T-helper 1 cell treated with Interleukin-12 subunit alpha and Interleukin-12 subunit beta and Interleukin-4 antibody, amounts not matched to agents 30 μg/mL and 1 μg/mL, for 36 hours (primary cell): ENCODE measurements around the gene ZNF608.

Experiments used
- H3K27ac Mint-ChIP-seq: one replicate; pipeline ENCODE4 v1.8.0; 2021; ENCODE audit warnings: mild to moderate bottlenecking, mixed read lengths
- H3K27me3 Mint-ChIP-seq: one replicate; pipeline ENCODE4 v1.8.0; 2021; ENCODE audit warnings: low read depth, mixed read lengths
- H3K36me3 Mint-ChIP-seq: one replicate; pipeline ENCODE4 v1.8.0; 2021; ENCODE audit warnings: low read depth, mixed read lengths
- H3K4me1 Mint-ChIP-seq: one replicate; pipeline ENCODE4 v1.8.0; 2021; ENCODE audit warnings: low read depth, mixed read lengths
- H3K4me3 Mint-ChIP-seq: one replicate; pipeline ENCODE4 v1.8.0; 2021; ENCODE audit warnings: mild to moderate bottlenecking, moderate library complexity, mixed read lengths
- H3K9me3 Mint-ChIP-seq: one replicate; pipeline ENCODE4 v1.8.0; 2021; ENCODE audit warnings: mixed read lengths

Gene ZNF608

DNA sequence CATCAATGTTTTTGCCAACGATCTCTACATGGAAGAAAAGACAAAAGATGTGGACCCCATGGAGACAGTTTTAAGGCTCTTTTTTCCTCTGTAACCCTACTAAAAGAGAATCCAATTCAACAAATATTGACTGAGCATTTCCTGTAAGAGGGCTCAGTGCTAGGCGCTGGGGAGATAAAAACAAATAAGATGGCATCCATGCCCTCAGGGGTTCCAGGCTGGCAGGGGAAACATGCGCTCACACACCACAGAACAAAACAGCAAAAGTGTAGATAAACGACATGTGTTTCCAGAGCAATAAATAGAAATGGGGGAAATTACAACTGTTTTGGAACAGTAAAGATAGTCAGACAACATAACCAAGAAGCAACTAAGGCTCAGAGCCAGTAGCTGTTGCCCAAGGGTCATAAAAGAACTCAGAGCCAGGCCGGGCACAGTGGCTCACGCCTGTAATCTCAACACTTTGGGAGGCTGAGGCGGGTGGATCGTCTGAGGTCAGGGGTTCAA, 25.2 kb downstream of the ZNF608 start:
- Mint-ChIP-seq H3K27me3 (no peaks in the 10 kb centered on the region), H3K9me3 (no peaks in the 10 kb centered on the region), H3K4me3 (no peak overlapping the region), H3K4me1 (no peaks in the 10 kb centered on the region), H3K27ac (no peak overlapping the region), H3K36me3 (no peaks in the 10 kb centered on the region)

DNA sequence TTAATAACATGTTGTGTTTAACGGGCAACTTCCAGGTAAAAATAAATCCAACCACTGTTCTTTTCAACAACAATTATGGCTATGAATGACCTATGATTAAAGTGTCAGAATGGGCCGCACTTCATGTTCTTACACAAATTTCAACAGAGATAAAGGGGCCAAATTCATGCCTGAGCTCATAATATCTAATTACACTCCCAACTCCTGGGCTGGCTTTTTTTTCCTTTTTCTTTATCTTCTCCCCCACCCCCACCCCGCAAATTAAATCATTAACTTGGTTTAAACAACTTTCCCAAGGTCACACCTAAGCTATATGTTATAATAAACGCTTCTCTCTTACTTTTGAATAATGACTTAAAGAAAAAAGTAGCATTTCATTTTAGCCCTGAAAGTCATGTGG, 25.8 kb downstream of the ZNF608 start:
- Mint-ChIP-seq H3K4me1 (no peaks in the 10 kb centered on the region), H3K9me3 (no peaks in the 10 kb centered on the region), H3K27me3 (no peaks in the 10 kb centered on the region), H3K4me3 (no peak overlapping the region), H3K36me3 (no peaks in the 10 kb centered on the region), H3K27ac (no peak overlapping the region)

DNA sequence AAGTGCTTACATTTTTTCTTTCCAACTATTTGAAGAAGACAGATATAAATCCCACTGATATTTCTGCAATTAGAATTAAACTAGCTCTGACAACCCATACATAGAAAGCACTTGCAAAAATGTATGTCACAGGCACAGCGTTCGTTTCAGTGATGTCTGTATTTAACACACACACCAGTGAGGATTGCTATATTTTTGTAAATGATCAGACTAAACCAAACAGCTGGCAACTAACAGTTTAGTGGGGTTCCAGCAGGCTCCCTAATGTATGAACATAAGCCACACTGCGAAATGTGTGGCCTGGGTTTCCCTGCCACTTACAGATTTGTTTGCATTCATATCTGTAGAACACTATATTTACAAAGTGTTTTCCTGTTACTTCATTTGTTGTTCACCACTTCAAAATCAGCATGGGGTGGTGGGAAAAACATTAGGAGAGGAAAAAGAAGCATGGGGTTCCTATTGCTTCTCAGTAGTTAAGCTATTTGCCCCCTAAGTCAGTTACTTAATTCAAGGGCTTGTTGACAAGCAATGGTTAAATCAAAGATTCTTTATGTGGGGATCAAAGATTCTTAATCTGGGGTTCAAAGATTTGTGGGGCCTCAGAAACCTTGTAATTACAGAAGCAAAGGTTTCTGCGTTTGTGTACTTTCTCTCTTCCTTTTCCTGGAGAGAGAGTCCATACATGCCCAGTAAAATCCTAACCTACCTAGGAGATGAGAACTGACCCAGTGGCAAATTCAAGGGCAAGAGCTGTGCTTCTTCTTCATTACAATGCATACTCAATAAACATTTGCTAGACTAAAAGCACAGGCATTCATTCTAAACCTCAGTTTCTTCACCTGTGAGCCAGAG, 27.1 kb downstream of the ZNF608 start:
- H3K36me3 Mint-ChIP-seq = no peaks in the 10 kb centered on the region
- H3K4me3 Mint-ChIP-seq = no peak overlapping the region
- H3K27me3 Mint-ChIP-seq = no peaks in the 10 kb centered on the region
- no peaks in the 10 kb centered on the region for H3K9me3 Mint-ChIP-seq
- no peaks in the 10 kb centered on the region for H3K4me1 Mint-ChIP-seq
- no peak overlapping the region for H3K27ac Mint-ChIP-seq

DNA sequence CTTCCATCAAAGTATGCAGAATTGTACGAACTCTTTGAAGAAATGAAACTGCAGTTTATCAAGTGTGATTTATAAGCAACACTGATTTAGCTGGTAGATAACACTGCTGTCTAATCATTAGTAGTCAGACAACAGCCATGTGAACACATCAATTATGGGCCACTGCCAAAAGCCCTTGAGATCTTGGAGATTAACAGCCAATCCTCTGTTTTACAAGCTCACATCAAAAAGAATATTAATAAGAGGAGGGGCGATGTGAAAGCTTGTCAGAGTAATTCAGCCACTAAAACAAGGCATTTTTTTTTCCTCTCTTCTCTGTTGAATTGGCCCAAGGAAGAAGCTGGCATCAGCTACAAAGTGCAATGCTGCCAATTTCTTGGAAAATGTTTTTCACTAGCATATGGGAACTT, 28.1 kb downstream of the ZNF608 start:
- Mint-ChIP-seq H3K9me3 (no peaks in the 10 kb centered on the region), H3K27ac (no peak overlapping the region), H3K4me1 (no peaks in the 10 kb centered on the region), H3K27me3 (no peaks in the 10 kb centered on the region), H3K36me3 (no peaks in the 10 kb centered on the region), H3K4me3 (no peak overlapping the region)

DNA sequence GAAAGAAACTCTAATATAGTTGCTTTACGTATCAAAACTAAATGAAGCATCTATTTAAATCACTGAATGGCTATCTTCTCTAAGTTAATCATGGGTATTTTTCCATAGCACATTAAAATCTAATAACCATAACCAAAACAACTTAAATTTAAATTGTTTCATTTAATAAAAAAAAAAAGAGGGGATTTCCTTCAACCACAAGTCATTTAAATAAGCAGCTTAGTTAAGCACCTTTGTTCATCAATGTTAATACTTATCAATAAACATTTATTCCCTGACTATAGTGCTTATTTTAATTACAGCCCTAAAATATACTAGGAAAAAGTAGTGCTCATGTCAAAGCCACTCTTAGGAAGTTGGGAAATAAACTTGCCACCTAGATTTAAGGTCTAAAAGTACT, 30.3 kb downstream of the ZNF608 start:
- H3K4me1 Mint-ChIP-seq = no peaks in the 10 kb centered on the region
- no peaks in the 10 kb centered on the region for H3K9me3 Mint-ChIP-seq
- H3K4me3 Mint-ChIP-seq = no peak overlapping the region
- H3K36me3 Mint-ChIP-seq = no peaks in the 10 kb centered on the region
- no peak overlapping the region for H3K27ac Mint-ChIP-seq
- no peaks in the 10 kb centered on the region for H3K27me3 Mint-ChIP-seq

DNA sequence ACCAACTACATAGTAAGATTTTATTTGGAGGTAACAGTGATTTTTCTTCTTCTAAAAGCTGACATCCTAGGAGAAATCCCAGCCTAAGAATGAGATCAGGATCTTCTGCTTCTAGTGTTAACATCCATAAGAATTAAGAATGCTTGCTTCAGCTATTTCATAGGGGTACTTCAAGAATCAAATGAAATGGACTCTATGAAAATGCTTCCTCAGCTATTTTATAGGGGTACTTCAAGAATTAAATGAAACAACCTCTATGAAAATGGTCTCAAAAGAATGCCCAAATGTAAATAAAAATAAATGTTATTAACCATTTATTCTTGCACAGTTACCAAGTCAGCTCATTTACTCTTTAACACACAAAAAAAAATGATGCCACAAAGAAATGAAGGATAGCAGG, 31.5 kb downstream of the ZNF608 start:
- Mint-ChIP-seq H3K27ac (no peak overlapping the region), H3K9me3 (no peaks in the 10 kb centered on the region), H3K27me3 (no peaks in the 10 kb centered on the region), H3K36me3 (no peaks in the 10 kb centered on the region), H3K4me1 (no peaks in the 10 kb centered on the region), H3K4me3 (no peak overlapping the region)

DNA sequence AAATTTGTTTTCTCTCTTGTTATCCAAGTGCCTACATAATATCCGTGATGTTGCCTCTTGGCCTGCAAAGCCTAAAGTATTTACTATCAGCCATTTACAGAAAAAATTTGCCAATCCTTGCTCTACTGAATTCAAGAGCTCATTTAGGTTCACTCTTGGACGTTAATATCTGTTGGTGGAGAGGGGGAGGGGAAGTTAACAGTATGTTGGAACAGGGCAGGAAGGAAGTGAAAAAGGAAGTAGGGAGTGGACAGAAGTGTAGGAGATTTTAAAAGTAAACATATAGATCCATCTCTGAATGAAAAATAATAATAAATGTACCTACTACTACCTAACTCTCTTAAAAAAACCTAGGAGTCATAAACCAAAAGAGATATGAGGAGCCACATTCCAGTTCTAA, 32.8 kb downstream of the ZNF608 start:
- no peaks in the 10 kb centered on the region for H3K36me3 Mint-ChIP-seq
- H3K4me1 Mint-ChIP-seq = no peaks in the 10 kb centered on the region
- no peaks in the 10 kb centered on the region for H3K9me3 Mint-ChIP-seq
- no peak overlapping the region for H3K27ac Mint-ChIP-seq
- H3K27me3 Mint-ChIP-seq = no peaks in the 10 kb centered on the region
- no peak overlapping the region for H3K4me3 Mint-ChIP-seq

DNA sequence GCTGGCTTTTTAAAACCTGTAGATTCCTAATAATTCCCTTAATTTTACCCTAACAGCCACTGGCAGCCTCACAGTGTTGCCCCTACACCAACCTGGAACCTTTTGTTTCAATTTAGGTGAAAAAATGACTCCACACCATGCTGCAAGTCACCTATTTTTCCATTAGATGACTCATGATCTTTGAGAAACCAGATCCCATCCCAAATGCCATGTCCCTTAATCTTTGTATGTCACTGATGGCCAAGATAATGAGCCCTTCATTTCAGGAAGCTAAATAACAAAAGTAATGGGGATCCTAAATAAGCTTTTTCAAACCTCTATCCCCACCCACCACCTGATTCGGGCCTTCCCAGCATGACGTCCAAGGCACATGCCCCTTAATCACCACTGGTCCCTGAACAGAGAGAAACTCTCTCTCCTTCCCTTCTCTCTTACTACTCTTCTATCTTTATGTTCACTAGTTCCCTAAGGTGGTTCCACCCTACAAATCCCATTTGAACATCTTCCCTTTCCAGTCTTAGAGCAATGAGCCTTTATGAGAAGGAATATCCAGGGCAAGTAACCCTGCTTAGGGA, 33.6 kb downstream of the ZNF608 start:
- H3K9me3 Mint-ChIP-seq = no peaks in the 10 kb centered on the region
- no peak overlapping the region for H3K27ac Mint-ChIP-seq
- no peaks in the 10 kb centered on the region for H3K36me3 Mint-ChIP-seq
- no peak overlapping the region for H3K4me3 Mint-ChIP-seq
- no peaks in the 10 kb centered on the region for H3K4me1 Mint-ChIP-seq
- no peaks in the 10 kb centered on the region for H3K27me3 Mint-ChIP-seq

DNA sequence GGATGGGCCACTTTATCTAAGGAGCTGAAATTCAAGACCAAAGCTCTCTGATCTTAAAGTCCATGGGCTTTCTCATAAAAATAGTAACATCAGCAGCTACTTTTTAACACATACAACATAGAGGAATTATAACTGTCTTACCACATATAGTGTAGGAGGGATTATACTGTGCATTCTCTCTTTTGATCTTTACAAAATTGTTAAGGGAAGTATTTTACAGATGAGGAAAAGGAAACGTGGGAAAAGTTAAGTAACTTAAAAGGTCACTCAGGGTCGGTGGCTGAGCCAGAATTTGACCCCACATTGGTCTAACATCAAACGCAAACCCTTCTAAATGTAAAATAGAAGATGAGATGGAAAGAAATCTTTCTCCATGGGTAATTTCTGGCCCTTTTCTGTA, 38.4 kb downstream of the ZNF608 start:
- no peaks in the 10 kb centered on the region for H3K36me3 Mint-ChIP-seq
- H3K27me3 Mint-ChIP-seq = no peaks in the 10 kb centered on the region
- H3K27ac Mint-ChIP-seq = no peak overlapping the region
- no peaks in the 10 kb centered on the region for H3K9me3 Mint-ChIP-seq
- no peak overlapping the region for H3K4me3 Mint-ChIP-seq
- no peaks in the 10 kb centered on the region for H3K4me1 Mint-ChIP-seq

DNA sequence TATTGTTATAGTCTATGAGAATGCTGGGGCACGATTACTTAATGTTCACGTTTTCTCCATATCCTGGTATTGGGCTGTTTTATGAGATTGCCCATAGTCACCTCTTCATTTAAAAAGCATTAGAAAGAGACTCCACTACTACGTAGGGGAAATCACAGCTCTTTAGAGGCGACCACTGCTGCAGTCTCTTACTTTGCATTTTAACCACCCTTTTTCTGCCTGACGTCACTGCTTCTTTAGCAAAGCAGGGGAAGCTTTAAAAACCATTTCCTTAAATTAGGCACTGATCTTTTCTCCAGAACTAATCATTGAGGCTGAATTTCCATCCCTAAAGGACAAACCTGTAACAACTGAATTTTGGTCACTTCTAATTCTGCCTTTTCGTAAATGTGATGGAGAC, 38.9 kb downstream of the ZNF608 start:
- Mint-ChIP-seq H3K27me3 (no peaks in the 10 kb centered on the region), H3K36me3 (no peaks in the 10 kb centered on the region), H3K4me1 (no peaks in the 10 kb centered on the region), H3K4me3 (no peak overlapping the region), H3K9me3 (no peaks in the 10 kb centered on the region), H3K27ac (no peak overlapping the region)

DNA sequence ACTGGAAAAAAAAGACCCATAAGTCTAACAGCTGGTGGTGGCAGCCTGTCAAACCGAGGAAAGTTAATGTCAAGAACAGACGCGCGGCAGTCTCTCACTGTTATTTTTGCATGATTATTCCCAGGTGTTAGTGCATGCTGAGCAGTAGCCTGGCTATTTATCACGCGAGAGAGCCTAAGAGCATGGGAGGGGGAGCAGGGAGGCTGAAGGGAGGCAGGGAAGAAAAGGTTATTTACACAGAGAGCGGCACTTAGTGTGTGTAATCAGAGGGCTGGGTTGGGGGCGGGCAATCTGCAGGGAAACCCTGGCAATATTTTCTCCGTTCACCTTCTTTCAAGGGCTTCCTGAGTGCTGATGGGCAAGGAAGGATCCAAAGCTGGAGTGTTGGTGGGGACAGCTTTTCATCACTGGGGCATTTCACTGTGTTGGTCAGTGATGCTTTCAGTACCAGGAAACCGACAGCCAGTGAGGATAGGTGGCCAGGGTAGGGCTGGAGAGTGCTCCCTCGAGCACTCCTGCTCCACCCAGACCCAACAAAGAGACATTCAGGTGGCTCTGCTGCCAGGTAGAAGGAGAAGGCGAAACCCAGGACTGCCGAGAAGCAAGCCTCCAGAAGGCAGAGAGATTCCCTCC, 39.6 kb downstream of the ZNF608 start:
- Mint-ChIP-seq H3K27me3 (no peaks in the 10 kb centered on the region), H3K4me1 (no peaks in the 10 kb centered on the region), H3K36me3 (no peaks in the 10 kb centered on the region), H3K27ac (no peak overlapping the region), H3K9me3 (no peaks in the 10 kb centered on the region), H3K4me3 (no peak overlapping the region)

DNA sequence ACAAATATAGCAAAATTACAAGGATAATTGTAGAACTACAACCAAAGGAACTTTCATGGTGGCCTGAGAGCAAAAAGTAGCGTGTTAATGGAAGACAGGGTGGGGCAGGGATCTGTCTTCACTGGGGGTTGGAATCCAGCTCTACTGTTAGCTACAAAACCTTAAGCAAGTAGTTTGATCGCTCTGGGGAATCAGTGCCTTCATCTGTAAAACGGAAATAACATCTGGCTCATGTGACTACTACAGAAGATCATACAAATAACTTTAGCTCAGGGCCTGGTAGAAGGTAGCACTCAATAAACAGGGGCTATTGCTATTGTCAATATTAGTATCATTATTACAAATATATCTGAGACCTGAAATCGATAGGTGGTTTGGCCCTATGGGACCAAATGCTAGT, 40.4 kb downstream of the ZNF608 start:
- no peaks in the 10 kb centered on the region for H3K27me3 Mint-ChIP-seq
- no peaks in the 10 kb centered on the region for H3K9me3 Mint-ChIP-seq
- H3K36me3 Mint-ChIP-seq = no peaks in the 10 kb centered on the region
- no peak overlapping the region for H3K4me3 Mint-ChIP-seq
- H3K27ac Mint-ChIP-seq = no peak overlapping the region
- no peaks in the 10 kb centered on the region for H3K4me1 Mint-ChIP-seq

DNA sequence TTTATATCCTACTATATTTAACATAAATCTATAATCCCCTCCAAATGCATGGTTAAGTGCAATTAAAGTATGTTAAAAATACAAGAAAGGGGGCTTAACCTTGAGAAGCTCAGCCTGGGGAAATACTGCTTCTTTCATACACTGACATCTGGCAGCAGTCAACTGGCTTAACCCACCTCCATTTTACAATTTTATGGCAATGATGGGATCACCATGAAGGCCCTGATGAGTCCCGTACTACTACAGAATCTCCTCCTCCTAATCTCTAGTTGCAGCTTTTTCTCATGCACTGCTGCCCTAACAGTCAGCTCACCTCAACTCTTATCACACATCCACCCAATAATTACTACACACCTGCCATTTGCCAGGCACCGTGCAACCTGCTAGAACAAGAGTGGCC, 40.9 kb downstream of the ZNF608 start:
- H3K9me3 Mint-ChIP-seq = no peaks in the 10 kb centered on the region
- no peak overlapping the region for H3K4me3 Mint-ChIP-seq
- H3K4me1 Mint-ChIP-seq = no peaks in the 10 kb centered on the region
- H3K36me3 Mint-ChIP-seq = no peaks in the 10 kb centered on the region
- no peak overlapping the region for H3K27ac Mint-ChIP-seq
- no peaks in the 10 kb centered on the region for H3K27me3 Mint-ChIP-seq

DNA sequence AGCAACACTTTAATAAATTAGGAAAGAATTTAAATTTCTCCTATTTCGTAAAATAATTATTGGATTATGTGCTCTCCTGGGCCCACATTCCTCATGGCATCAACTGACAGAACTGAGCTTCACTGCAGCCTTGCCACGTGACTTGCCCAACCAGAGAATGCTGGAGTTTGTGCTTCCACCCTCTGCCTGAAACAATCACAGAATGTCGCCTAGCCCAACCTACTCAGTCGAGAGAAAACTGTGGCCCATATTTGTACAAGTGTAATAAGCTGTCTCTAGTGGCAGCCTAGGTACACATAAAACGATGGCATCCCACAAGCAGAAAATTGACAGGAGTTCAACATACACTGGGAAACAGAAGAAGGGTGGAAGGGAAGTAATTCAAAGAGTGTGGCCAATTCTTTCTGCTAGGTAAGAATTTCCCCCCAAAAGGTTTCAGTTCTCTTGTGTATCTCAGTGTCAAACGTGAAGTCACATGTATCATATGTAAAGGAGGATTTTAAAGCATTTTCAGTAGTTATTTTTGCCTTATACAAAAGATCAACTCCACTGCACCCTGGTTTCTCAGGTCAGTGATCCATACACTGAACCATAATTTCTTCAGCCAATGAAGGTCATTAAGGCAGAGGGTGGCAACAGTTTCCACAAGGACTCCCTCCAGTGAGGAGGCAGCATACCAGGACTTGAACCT, 41.7 kb downstream of the ZNF608 start:
- no peak overlapping the region for H3K4me3 Mint-ChIP-seq
- no peaks in the 10 kb centered on the region for H3K36me3 Mint-ChIP-seq
- no peaks in the 10 kb centered on the region for H3K27me3 Mint-ChIP-seq
- H3K9me3 Mint-ChIP-seq = no peaks in the 10 kb centered on the region
- no peaks in the 10 kb centered on the region for H3K4me1 Mint-ChIP-seq
- no peak overlapping the region for H3K27ac Mint-ChIP-seq
